Gastrocnemius medialis (tissue), 4 donors: Measurements from ENCODE around the gene PPIL3. TPM values are rescaled to one million over a fixed set of nuclear protein-coding genes. Genes with fewer than 3 reads are reported as not detected.
A peak's percentile ranks its signal among the peaks of the same experiment; 100 is the strongest.

Experiments
- ATAC-seq, 2 donors: fragments of 150-250 bp; one replicate each; pipeline ENCODE4 v1.9.1; 2016
- DNase-seq, 2 donors: peaks; one replicate each; pipeline ENCODE4 v3.0.0-alpha.2; 2019
- H3K27ac ChIP-seq, 4 donors: fragments of 200-600 bp; sonication (generic); 1 replicate in 1 of 4; 2 replicates in 3 of 4; pipeline ENCODE4 v1.5.1; 2016 to 2018; ENCODE audit warnings: mild to moderate bottlenecking in 2 of 4, moderate library complexity in 1 of 4
- H3K27me3 ChIP-seq, 3 donors: fragments of 200-600 bp; sonication (generic) in 2 of 3; 1 replicate in 1 of 3; 2 replicates in 2 of 3; pipeline versions ENCODE4 v1.5.1 to v1.6.0; 2016 to 2019; ENCODE audit warnings: mild to moderate bottlenecking in 1 of 3, moderate library complexity in 1 of 3
- H3K36me3 ChIP-seq, 2 donors: fragments of 200-600 bp; sonication (generic) in 1 of 2; one replicate each; pipeline ENCODE4 v1.5.1; 2017 to 2018
- H3K4me1 ChIP-seq, 2 donors: fragments of 200-600 bp; sonication (generic) in 1 of 2; one replicate each; pipeline ENCODE4 v1.5.1; 2016 to 2017; ENCODE audit warnings: mild to moderate bottlenecking in 2 of 2
- H3K4me3 ChIP-seq, 4 donors: fragments of 200-600 bp; sonication (generic) in 3 of 4; 1 replicate in 1 of 4; 2 replicates in 3 of 4; pipeline ENCODE4 v1.5.1; 2016 to 2019; ENCODE audit warnings: mild to moderate bottlenecking in 2 of 4
- H3K9me3 ChIP-seq, 3 donors: fragments of 200-600 bp; sonication (generic) in 2 of 3; 1 replicate in 1 of 3; 2 replicates in 2 of 3; pipeline ENCODE4 v1.5.1; 2016 to 2019
- POLR2A ChIP-seq, 2 donors: fragments of 450-650 bp; IDR thresholded peaks; one replicate each; pipeline ENCODE4 v1.6.1; 2017; ENCODE audit warnings: antibody characterized with exemption in 2 of 2, mild to moderate bottlenecking in 2 of 2, moderate library complexity in 2 of 2
- in situ Hi-C, 4 donors: fragments of 200-750 bp; cut with MboI; loops; one replicate each; pipeline versions ENCODE4 v1.15.0 to v1.8.0; 2017; ENCODE audit warnings: low sequenced_read_pairs in 4 of 4
- intact Hi-C: fragments of 100-400 bp; cut with DNase I; formaldehyde crosslinking; loops from one replicate; pipeline ENCODE4 v1.15.1; 2023; ENCODE audit warnings: low total_unique reads
- total RNA-seq, 4 donors: library from RNA; depleted of rRNA; stranded (reverse); fragments of >200 nt; gene quantifications; one replicate each; pipeline versions ENCODE4 v1.1.0 to v1.2.3, GENCODE V29; 2016
- TF ChIP-seq, protein P1 (sequence below), 5 experiments: fragments of 450-650 bp in 3 of 5; fragments of 200-600 bp in 2 of 5; sonication (generic) in 2 of 5; IDR thresholded peaks in 4 of 5; conservative IDR thresholded peaks in 1 of 5; 1 replicate in 4 of 5; 2 replicates in 1 of 5; pipeline ENCODE4 v1.5.1; 2016 to 2019; ENCODE audit warnings: antibody characterized with exemption in 5 of 5, mild to moderate bottlenecking in 3 of 5, moderate library complexity in 3 of 5

The PPIL3 gene
- total RNA-seq, 4 donors from 2014 or later, result 8.4 to 29.2 (median 14.3) TPM

DNA sequence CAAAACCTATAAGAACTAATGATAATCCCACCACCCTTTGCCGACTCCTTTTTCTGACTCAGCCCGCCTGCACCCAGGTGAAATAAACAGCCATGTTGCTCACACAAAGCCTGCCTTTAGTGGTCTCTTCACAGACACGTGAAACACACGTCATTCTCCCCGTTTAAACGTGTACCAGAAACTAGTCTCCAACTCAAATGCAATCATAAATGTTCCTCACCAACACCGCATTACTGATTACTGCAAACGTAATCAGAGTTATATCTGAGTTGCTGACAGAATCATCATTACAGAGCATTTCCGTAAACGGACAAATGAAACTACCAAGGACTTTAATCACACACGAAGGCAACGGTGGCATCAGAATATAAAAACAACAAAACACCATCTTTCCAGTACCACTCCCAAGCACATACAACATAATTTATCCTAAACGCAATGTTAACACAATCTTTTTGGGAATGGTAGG is 26.3 kb downstream of the PPIL3 start:
- ATAC-seq, result peak in 1 of 2 donors; percentile 43
- in situ Hi-C loops (loop anchor here in 1 of 4 donors (10.0 kb wide), 1 partner anchor 48 kb away; the partner anchor contains the start of gene BZW1), intact Hi-C loops (loop anchor here (10.0 kb wide), 1 partner anchor 1512 kb away; the partner anchor contains the start of gene BMPR2)
- Histone ChIP-seq H3K9me3 (no peaks in the 10 kb centered on the region), H3K27ac (peak overlapping the region; percentile 100), H3K4me1 (peaks cover 40 to 44% of the 10 kb centered on the region in 2 donors), H3K4me3 (peak overlapping the region; percentile 97 to 99 (median 98)), H3K36me3 (peaks cover 0 to 35% of the 10 kb centered on the region in 2 donors), H3K27me3 (no peaks in the 10 kb centered on the region)
- peak; percentile 49 to 61 for DNase-seq
- TF ChIP-seq, protein P1, sequence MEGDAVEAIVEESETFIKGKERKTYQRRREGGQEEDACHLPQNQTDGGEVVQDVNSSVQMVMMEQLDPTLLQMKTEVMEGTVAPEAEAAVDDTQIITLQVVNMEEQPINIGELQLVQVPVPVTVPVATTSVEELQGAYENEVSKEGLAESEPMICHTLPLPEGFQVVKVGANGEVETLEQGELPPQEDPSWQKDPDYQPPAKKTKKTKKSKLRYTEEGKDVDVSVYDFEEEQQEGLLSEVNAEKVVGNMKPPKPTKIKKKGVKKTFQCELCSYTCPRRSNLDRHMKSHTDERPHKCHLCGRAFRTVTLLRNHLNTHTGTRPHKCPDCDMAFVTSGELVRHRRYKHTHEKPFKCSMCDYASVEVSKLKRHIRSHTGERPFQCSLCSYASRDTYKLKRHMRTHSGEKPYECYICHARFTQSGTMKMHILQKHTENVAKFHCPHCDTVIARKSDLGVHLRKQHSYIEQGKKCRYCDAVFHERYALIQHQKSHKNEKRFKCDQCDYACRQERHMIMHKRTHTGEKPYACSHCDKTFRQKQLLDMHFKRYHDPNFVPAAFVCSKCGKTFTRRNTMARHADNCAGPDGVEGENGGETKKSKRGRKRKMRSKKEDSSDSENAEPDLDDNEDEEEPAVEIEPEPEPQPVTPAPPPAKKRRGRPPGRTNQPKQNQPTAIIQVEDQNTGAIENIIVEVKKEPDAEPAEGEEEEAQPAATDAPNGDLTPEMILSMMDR (IDR thresholded peaks at IDR 0.05 in 4 of 5, conservative IDR thresholded peaks at IDR 0.05 in 1 of 5), result no peak
- peak; percentile 77 to 91 for TF ChIP-seq POLR2A (IDR thresholded peaks at IDR 0.05)

GRCh38 chr2:200861617-200862155 is 27.2 kb downstream of the PPIL3 start:
- ATAC-seq (no peak), DNase-seq (no peak)
- Histone ChIP-seq H3K9me3 (no peaks in the 10 kb centered on the region), H3K36me3 (peaks cover 8 to 43% of the 10 kb centered on the region in 2 donors), H3K4me1 (peaks cover 39 to 53% of the 10 kb centered on the region in 2 donors), H3K4me3 (peak overlapping the region; percentile 97 to 99 (median 98)), H3K27ac (peak overlapping the region; percentile 100), H3K27me3 (no peaks in the 10 kb centered on the region)
- intact Hi-C loops, result loop anchor here (10.0 kb wide), 1 partner anchor 1513 kb away; the partner anchor contains the start of gene BMPR2
- in situ Hi-C loops, result loop anchor here in 1 of 4 donors (10.0 kb wide), 1 partner anchor 47 kb away; the partner anchor contains the start of gene BZW1
- TF ChIP-seq, protein P1 (IDR thresholded peaks at IDR 0.05 in 4 of 5, conservative IDR thresholded peaks at IDR 0.05 in 1 of 5), result no peak
- TF ChIP-seq POLR2A (IDR thresholded peaks at IDR 0.05), result no peak

DNA sequence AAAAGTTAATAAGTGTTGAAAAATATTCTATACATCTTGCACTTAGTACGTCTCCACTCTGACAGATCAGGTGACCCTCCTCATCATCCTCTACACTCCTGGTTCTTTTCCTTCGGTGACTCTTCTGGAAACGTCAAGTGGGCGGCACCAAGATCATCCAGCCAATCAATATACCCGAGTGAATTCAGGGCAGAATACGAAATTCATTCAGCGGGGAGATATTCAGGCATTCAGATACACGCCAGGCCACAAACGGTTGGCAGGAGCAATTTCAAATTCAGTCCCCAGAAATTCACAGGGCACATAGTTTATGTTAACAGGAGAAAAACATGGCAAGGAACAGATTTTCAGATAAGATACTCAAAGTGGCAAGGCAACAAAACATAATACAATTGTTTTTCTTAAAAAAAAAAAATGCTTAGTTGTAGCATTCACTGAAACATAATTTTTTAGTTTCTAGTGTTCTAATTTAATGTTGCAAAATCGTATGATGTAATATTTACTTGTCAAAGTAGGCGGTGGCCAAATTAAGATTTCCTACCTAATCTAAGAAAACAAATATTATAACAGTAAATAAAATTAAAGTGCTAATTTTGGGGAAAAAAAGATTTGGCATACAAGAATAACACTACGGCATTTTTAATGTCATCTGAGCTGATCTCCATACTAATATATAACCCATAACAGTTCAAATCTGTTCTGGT is 28.6 kb downstream of the PPIL3 start:
- TF ChIP-seq, protein P1 (IDR thresholded peaks at IDR 0.05 in 4 of 5, conservative IDR thresholded peaks at IDR 0.05 in 1 of 5), result no peak
- TF ChIP-seq POLR2A (IDR thresholded peaks at IDR 0.05), result peak in 1 of 2 donors; percentile 54
- in situ Hi-C loops, result loop anchor here in 1 of 4 donors (10.0 kb wide), 1 partner anchor 45 kb away; the partner anchor contains the start of gene BZW1
- H3K4me3 ChIP-seq, result peak overlapping the region; percentile 97 to 99 (median 98)
- peaks cover 13 to 58% of the 10 kb centered on the region in 2 donors for H3K36me3 ChIP-seq
- H3K27ac ChIP-seq, result peak overlapping the region; percentile 100
- DNase-seq, result no peak
- no peaks in the 10 kb centered on the region for H3K9me3 ChIP-seq
- intact Hi-C loops, result loop anchor here (10.0 kb wide), 1 partner anchor 1515 kb away; the partner anchor contains the start of gene BMPR2
- no peak for ATAC-seq
- H3K4me1 ChIP-seq, result peaks cover 34 to 49% of the 10 kb centered on the region in 2 donors
- H3K27me3 ChIP-seq, result no peaks in the 10 kb centered on the region

GRCh38 chr2:200856806-200857205 is 32.1 kb downstream of the PPIL3 start:
- Histone ChIP-seq H3K4me1 (peaks cover 30 to 43% of the 10 kb centered on the region in 2 donors), H3K4me3 (no peak overlapping the region), H3K27me3 (no peaks in the 10 kb centered on the region), H3K36me3 (peaks cover 25 to 92% of the 10 kb centered on the region in 2 donors), H3K9me3 (no peaks in the 10 kb centered on the region), H3K27ac (peak overlapping the region in 1 of 4 donors; percentile 12)
- no peak for DNase-seq
- intact Hi-C loops (no loop called here), in situ Hi-C loops (no loop called here)
- ATAC-seq, result no peak
- TF ChIP-seq, protein P1 (IDR thresholded peaks at IDR 0.05 in 4 of 5, conservative IDR thresholded peaks at IDR 0.05 in 1 of 5), result no peak
- no peak for TF ChIP-seq POLR2A (IDR thresholded peaks at IDR 0.05)
